ENCODE results near the gene BET1L. TPM values are rescaled to one million over a fixed set of nuclear protein-coding genes. Genes with fewer than 3 reads are reported as not detected.

Gene BET1L
- total and polyA plus RNA-seq, 12 donors, result 16.2 to 89.7 (median 45.5) TPM

GRCh38 chr11:250740-251299, 43.6 kb upstream of the BET1L start:
- intact Hi-C loops (cut with DNase I), result no loop called here
- DNase-seq, result peak in 6 of 7 donors; percentile 32 to 76 (median 54)

GRCh38 chr11:250274-250673, 43.1 kb upstream of the BET1L start:
- H3K27me3 ChIP-seq, result no peaks in the 10 kb centered on the region
- no peak for TF ChIP-seq POLR2A (IDR thresholded peaks at IDR 0.05)
- TF ChIP-seq CTCF (IDR thresholded peaks at IDR 0.05), result no peak
- H3K4me3 ChIP-seq, result no peak overlapping the region
- 87 to 91% (median 89%) methylated on average over 5 of the region's 5 CpGs for WGBS, 4 donors
- peaks cover 0 to 78% of the 10 kb centered on the region in 2 donors for H3K36me3 ChIP-seq (replicated peaks in 1 of 2)
- no peaks in the 10 kb centered on the region for H3K4me1 ChIP-seq (replicated peaks in 1 of 2)
- DNase-seq, result no peak
- no peaks in the 10 kb centered on the region for H3K9me3 ChIP-seq (replicated peaks in 1 of 3)
- intact Hi-C loops (cut with DNase I), result no loop called here
- no peak overlapping the region for H3K27ac ChIP-seq

More at GRCh38 chr11:250740-251299, 43.6 kb upstream of the BET1L start:
- Histone ChIP-seq H3K27ac (no peak overlapping the region), H3K36me3 (replicated peaks in 1 of 2) (peaks cover 0 to 75% of the 10 kb centered on the region in 2 donors), H3K27me3 (no peaks in the 10 kb centered on the region), H3K9me3 (replicated peaks in 1 of 3) (no peaks in the 10 kb centered on the region), H3K4me1 (replicated peaks in 1 of 2) (no peaks in the 10 kb centered on the region), H3K4me3 (no peak overlapping the region)
- TF ChIP-seq CTCF (IDR thresholded peaks at IDR 0.05), result peak; percentile 17 to 56 (median 45)
- TF ChIP-seq POLR2A (IDR thresholded peaks at IDR 0.05), result no peak
- WGBS, 4 donors, result 84 to 87% (median 85%) methylated on average over 10 of the region's 10 CpGs

- DNase-seq, result no peak
- H3K27ac ChIP-seq, result no peak overlapping the region
- no peak overlapping the region for H3K4me3 ChIP-seq
- TF ChIP-seq POLR2A (IDR thresholded peaks at IDR 0.05) (no peak), CTCF (IDR thresholded peaks at IDR 0.05) (no peak)
- intact Hi-C loops (cut with DNase I), result no loop called here
- peaks cover 0 to 90% of the 10 kb centered on the region in 2 donors for H3K36me3 ChIP-seq (replicated peaks in 1 of 2)
- WGBS, 4 donors, result 70 to 95% (median 82%) methylated on average over 8 of the region's 8 CpGs
- H3K4me1 ChIP-seq (replicated peaks in 1 of 2), result no peaks in the 10 kb centered on the region
- H3K9me3 ChIP-seq (replicated peaks in 1 of 3), result no peaks in the 10 kb centered on the region
- H3K27me3 ChIP-seq, result no peaks in the 10 kb centered on the region
Measured at GRCh38 chr11:249062-249461, 41.9 kb upstream of the BET1L start.

GRCh38 chr11:244376-244775, 37.2 kb upstream of the BET1L start:
- TF ChIP-seq CTCF (IDR thresholded peaks at IDR 0.05), result no peak
- no peak for TF ChIP-seq POLR2A (IDR thresholded peaks at IDR 0.05)
- Histone ChIP-seq H3K4me1 (replicated peaks in 1 of 2) (peaks cover 0 to 10% of the 10 kb centered on the region in 2 donors), H3K4me3 (no peak overlapping the region), H3K9me3 (replicated peaks in 1 of 3) (no peaks in the 10 kb centered on the region), H3K36me3 (replicated peaks in 1 of 2) (peaks cover 0 to 72% of the 10 kb centered on the region in 2 donors), H3K27ac (no peak overlapping the region), H3K27me3 (no peaks in the 10 kb centered on the region)
- intact Hi-C loops (cut with DNase I), result no loop called here
- no peak for DNase-seq
- WGBS, 4 donors, result 82 to 92% (median 85%) methylated on average over 2 of the region's 2 CpGs
